Breast epithelium (tissue), 4 donors: ENCODE measurements around the gene TSR3. TPM values are rescaled to one million over a fixed set of nuclear protein-coding genes. Genes with fewer than 3 reads are reported as not detected.
A peak's percentile ranks its signal among the peaks of the same experiment; 100 is the strongest.

ENCODE experiments used
- DNase-seq, 2 donors: peaks; one replicate each; pipeline ENCODE4 v3.0.0-alpha.2; 2019; ENCODE audit warnings: low spot score in 2 of 2
- H3K27ac ChIP-seq, 2 donors: fragments of 200-600 bp; sonication (generic) in 1 of 2; one replicate each; pipeline ENCODE4 v1.5.1; 2016 to 2019; ENCODE audit warnings: mild to moderate bottlenecking in 1 of 2
- H3K27me3 ChIP-seq, 2 donors: fragments of 200-600 bp; sonication (generic) in 1 of 2; one replicate each; pipeline versions ENCODE4 v1.5.1 to v1.6.0; 2017 to 2019; ENCODE audit warnings: control low read depth in 1 of 2, mild to moderate bottlenecking in 1 of 2
- H3K36me3 ChIP-seq: fragments of 200-600 bp; one replicate; pipeline ENCODE4 v1.5.1; 2019
- H3K4me1 ChIP-seq, 2 donors: fragments of 200-600 bp; sonication (generic); one replicate each; pipeline ENCODE4 v1.5.1; 2016 to 2019; ENCODE audit warnings: control low read depth in 1 of 2
- H3K4me3 ChIP-seq, 3 donors: fragments of 200-600 bp; sonication (generic); 1 replicate in 2 of 3; 2 replicates in 1 of 3; pipeline ENCODE4 v1.5.1; 2016 to 2019; ENCODE audit warnings: mild to moderate bottlenecking in 3 of 3, moderate library complexity in 2 of 3
- H3K9me3 ChIP-seq, 2 donors: fragments of 200-600 bp; sonication (generic) in 1 of 2; one replicate each; pipeline ENCODE4 v1.5.1; 2016 to 2019; ENCODE audit warnings: control low read depth in 1 of 2
- CTCF ChIP-seq, 3 donors: fragments of 450-650 bp; IDR thresholded peaks; one replicate each; pipeline ENCODE4 v1.5.1; 2016 to 2017; ENCODE audit warnings: antibody characterized with exemption in 3 of 3, mild to moderate bottlenecking in 3 of 3, moderate library complexity in 3 of 3
- POLR2A ChIP-seq: fragments of 450-650 bp; IDR thresholded peaks from one replicate; pipeline ENCODE4 v1.6.1; 2016; ENCODE audit warnings: antibody characterized with exemption, mild to moderate bottlenecking, moderate library complexity
- POLR2AphosphoS5 ChIP-seq, 3 donors: sonication (generic); formaldehyde crosslinking; IDR thresholded peaks; one replicate each; pipeline ENCODE4 v1.6.1; 2017; ENCODE audit warnings: antibody characterized with exemption in 3 of 3
- intact Hi-C: fragments of 100-400 bp; cut with DNase I; formaldehyde crosslinking; loops from one replicate; pipeline ENCODE4 v1.15.1; 2023; ENCODE audit warnings: low total_unique reads
- total RNA-seq, 3 donors: library from RNA; depleted of rRNA; stranded (reverse); fragments of >200 nt; gene quantifications; one replicate each; pipeline ENCODE4 v1.1.0, GENCODE V29; 2016

The TSR3 gene
- total RNA-seq, 3 donors from 2014 or later: 54.4 to 72.3 (median 59.6) TPM

GRCh38 chr16:1311738-1312466, 39.8 kb downstream of the TSR3 start:
- no peaks in the 10 kb centered on the region for H3K27me3 ChIP-seq
- peak overlapping the region; percentile 27 to 48 for H3K27ac ChIP-seq
- no peaks in the 10 kb centered on the region for H3K36me3 ChIP-seq
- H3K9me3 ChIP-seq: no peaks in the 10 kb centered on the region
- peaks cover 18% of the 10 kb centered on the region in 2 donors for H3K4me1 ChIP-seq
- intact Hi-C loops: loop anchor here (10.0 kb wide), 1 partner anchor 103 kb away; the partner anchor contains the start of gene UNKL
- no peak for DNase-seq
- H3K4me3 ChIP-seq: peak overlapping the region; percentile 75 to 88 (median 78)
- TF ChIP-seq CTCF (IDR thresholded peaks at IDR 0.05) (no peak), POLR2AphosphoS5 (IDR thresholded peaks at IDR 0.05) (no peak), POLR2A (no peak)

- Histone ChIP-seq H3K4me1 (peaks cover 18% of the 10 kb centered on the region in 2 donors), H3K9me3 (no peaks in the 10 kb centered on the region), H3K27me3 (no peaks in the 10 kb centered on the region), H3K27ac (peak overlapping the region; percentile 27 to 48), H3K4me3 (peak overlapping the region; percentile 75 to 88 (median 78)), H3K36me3 (no peaks in the 10 kb centered on the region)
- DNase-seq: no peak
- TF ChIP-seq CTCF (IDR thresholded peaks at IDR 0.05): no peak
- TF ChIP-seq POLR2AphosphoS5 (IDR thresholded peaks at IDR 0.05): no peak
- TF ChIP-seq POLR2A: no peak
- intact Hi-C loops: loop anchor here (10.0 kb wide), 1 partner anchor 104 kb away; the partner anchor contains the start of gene UNKL
These were observed 40.4 kb downstream of the TSR3 start for GRCh38 chr16:1311212-1311737.

GRCh38 chr16:1310832-1311200, 40.9 kb downstream of the TSR3 start:
- TF ChIP-seq CTCF (IDR thresholded peaks at IDR 0.05) (no peak), POLR2AphosphoS5 (IDR thresholded peaks at IDR 0.05) (no peak)
- no peaks in the 10 kb centered on the region for H3K36me3 ChIP-seq
- peaks cover 18% of the 10 kb centered on the region in 2 donors for H3K4me1 ChIP-seq
- intact Hi-C loops: loop anchor here (10.0 kb wide), 1 partner anchor 104 kb away; the partner anchor contains the start of gene UNKL
- H3K4me3 ChIP-seq: peak overlapping the region; percentile 75 to 88 (median 78)
- H3K27ac ChIP-seq: peak overlapping the region in 1 of 2 donors; percentile 97
- no peaks in the 10 kb centered on the region for H3K27me3 ChIP-seq
- no peaks in the 10 kb centered on the region for H3K9me3 ChIP-seq
- DNase-seq: no peak

- peaks cover 18% of the 10 kb centered on the region in 2 donors for H3K4me1 ChIP-seq
- intact Hi-C loops: loop anchor here (2.0 to 10.0 kb wide), 2 partner anchors 37 to 105 kb away; partner anchors contain the start of gene UNKL
- peak in 1 of 2 donors; percentile 44 for DNase-seq
These were observed 41.5 kb downstream of the TSR3 start for GRCh38 chr16:1309888-1310831.

More at GRCh38 chr16:1309888-1310831, 41.5 kb downstream of the TSR3 start:
- Histone ChIP-seq H3K27me3 (no peaks in the 10 kb centered on the region), H3K36me3 (no peaks in the 10 kb centered on the region), H3K4me3 (peak overlapping the region; percentile 75 to 88 (median 78)), H3K9me3 (no peaks in the 10 kb centered on the region), H3K27ac (peak overlapping the region; percentile 60 to 97)
- TF ChIP-seq CTCF (IDR thresholded peaks at IDR 0.05): no peak
- TF ChIP-seq POLR2AphosphoS5 (IDR thresholded peaks at IDR 0.05): peak; percentile 8 to 67 (median 21)
